ENCODE results near the gene SCN8A. TPM values are rescaled to one million over a fixed set of nuclear protein-coding genes. Genes with fewer than 3 reads are reported as not detected.
"Not testable (repeated sequence)": the region's sequence is repeated elsewhere in the genome, so short reads cannot be mapped to it uniquely, and the experiment has no call there.

SCN8A gene
- total RNA-seq, 2 experiments from 2014 or later, result 0.69 to 1.0 TPM

DNA sequence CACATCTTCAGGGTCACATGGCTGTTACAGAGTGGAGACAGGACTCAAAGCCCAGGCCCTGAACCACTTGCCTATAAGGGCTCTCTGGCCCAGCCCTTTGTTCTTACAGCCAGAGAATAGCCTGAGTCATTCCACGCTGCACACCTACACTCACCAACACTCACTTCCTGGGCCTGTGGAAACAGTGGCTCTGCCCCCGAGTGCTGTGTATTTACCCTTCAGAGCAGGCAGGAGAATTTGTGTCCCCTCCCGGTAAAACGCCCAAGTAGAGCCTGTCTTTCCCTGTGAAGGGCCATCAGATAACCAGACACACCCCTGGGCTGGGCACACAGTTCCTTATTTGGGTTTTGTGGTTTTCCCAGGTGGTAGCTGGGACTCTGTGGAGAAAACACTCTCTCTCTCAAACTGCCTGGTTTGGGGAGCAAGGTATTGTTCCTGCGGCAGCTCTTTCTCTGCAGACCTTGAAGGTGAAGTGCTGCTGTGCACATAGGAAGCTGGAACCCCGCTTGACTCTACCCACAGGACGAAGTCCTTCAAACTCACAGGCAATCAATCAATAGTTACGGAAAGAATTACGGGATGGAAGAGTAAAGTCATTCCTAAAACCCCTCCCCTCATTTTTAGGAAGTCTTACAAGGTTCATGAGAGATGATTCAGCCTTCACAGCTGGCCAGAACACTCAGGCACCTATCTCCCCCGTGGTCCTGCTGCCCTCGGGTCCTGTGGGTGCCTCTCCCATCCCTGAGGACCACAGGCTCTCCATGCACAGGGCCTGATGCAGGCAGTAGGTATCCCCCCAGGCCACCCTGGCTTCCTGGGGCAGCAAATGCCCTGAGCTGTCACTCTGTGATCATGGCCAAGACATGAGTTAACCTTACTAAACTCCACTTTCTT is 237.1 kb downstream of the SCN8A start:
- H3K27me3 Mint-ChIP-seq, result peaks cover 9% of the 10 kb centered on the region
- H3K9me3 Mint-ChIP-seq (ENCODE audit: low read depth), result no peaks in the 10 kb centered on the region
- intact Hi-C loops (cut with DNase I, micrococcal nuclease), result loop anchor here (1.0 to 10.0 kb wide), 9 partner anchors 8 to 593 kb away; partner anchors contain the start of genes ATG101 (in 1 of the 2), DAZAP2 (in 1 of the 2), GALNT6 (in 1 of the 2) and SCN8A (in 1 of the 2)
- H3K36me3 Mint-ChIP-seq (ENCODE audit: low read depth), result no peaks in the 10 kb centered on the region
- ChIA-PET POLR2A (no interaction called here), CTCF (interaction anchor here (0.6 to 1.4 kb wide), 5 partner anchors 14 to 165 kb away, joined by 3 to 6 read pairs (median 3); a partner anchor contains a TSS)
- peaks cover 40% of the 10 kb centered on the region for H3K4me1 Mint-ChIP-seq
- peak overlapping the region; percentile 1 for H3K4me3 Mint-ChIP-seq
- peak overlapping the region; percentile 91 for H3K27ac Mint-ChIP-seq
- DNase-seq, result peak; percentile 86
- peak; percentile 96 for ATAC-seq

DNA sequence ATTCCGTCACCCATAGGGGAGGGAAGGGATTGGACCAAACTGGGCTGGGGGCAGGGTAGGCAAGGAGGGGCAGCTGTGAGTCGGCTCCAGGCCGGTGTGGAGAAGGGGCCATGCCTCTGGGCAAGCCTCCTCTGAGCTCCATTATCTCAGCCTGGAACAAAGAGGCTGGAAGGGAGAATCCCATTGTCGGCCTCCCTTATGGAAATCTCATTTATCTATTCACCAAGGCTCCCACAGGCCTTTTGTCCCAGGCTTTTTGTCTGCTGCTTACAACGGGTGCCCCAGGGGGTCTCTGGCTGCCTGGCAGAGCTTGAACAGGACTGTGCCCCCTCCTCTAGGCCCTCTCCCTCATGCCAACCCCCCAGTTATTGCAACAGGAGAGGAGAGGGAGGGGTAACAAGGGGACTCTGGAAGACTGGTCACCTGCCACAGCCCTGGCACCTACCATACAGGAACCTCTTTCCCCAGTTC is 238.0 kb downstream of the SCN8A start:
- peaks cover 18% of the 10 kb centered on the region for H3K27me3 Mint-ChIP-seq
- intact Hi-C loops (cut with DNase I, micrococcal nuclease), result loop anchor here (2.0 to 10.0 kb wide), 6 partner anchors 58 to 594 kb away; partner anchors contain the start of genes ATG101 (in 1 of the 2), DAZAP2 (in 1 of the 2), GALNT6 (in 1 of the 2) and SCN8A (in 1 of the 2)
- H3K27ac Mint-ChIP-seq, result peak overlapping the region; percentile 12
- peaks cover 35% of the 10 kb centered on the region for H3K4me1 Mint-ChIP-seq
- no peaks in the 10 kb centered on the region for H3K36me3 Mint-ChIP-seq (ENCODE audit: low read depth)
- ChIA-PET POLR2A (no interaction called here), CTCF (interaction anchor here (0.6 to 1.4 kb wide), 3 partner anchors 9 to 100 kb away, joined by 3 to 5 read pairs (median 4); no protein-coding TSS in a partner anchor)
- H3K9me3 Mint-ChIP-seq (ENCODE audit: low read depth), result no peaks in the 10 kb centered on the region
- no peak overlapping the region for H3K4me3 Mint-ChIP-seq
- DNase-seq, result no peak
- ATAC-seq, result no peak

DNA sequence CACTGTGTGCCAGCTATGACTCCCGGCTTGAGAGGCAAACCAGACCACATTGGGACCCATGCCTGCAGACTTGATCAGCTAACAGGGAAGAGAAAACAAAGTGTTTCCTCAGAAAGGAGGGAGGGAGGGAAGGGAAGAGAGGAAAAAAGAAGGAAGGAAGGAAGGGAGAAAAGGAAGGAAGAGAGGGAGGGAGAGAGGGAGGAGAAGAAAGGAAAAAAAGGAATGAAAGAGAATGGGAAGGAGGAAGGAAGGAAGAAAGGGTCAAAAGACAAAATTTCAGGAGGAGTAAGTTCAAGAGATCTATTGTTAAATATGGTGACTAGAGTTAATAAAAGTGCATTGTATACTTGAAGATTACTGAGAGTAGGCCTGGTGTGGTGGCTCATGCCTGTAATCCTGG is 238.6 kb downstream of the SCN8A start:
- POLR2A ChIA-PET, result no interaction called here
- intact Hi-C loops (cut with DNase I, micrococcal nuclease), result loop anchor here (2.0 to 10.0 kb wide), 6 partner anchors 57 to 595 kb away; partner anchors contain the start of genes ATG101 (in 1 of the 2), DAZAP2 (in 1 of the 2), GALNT6 (in 1 of the 2) and SCN8A (in 1 of the 2)
- peak overlapping the region; percentile 12 for H3K27ac Mint-ChIP-seq

DNA sequence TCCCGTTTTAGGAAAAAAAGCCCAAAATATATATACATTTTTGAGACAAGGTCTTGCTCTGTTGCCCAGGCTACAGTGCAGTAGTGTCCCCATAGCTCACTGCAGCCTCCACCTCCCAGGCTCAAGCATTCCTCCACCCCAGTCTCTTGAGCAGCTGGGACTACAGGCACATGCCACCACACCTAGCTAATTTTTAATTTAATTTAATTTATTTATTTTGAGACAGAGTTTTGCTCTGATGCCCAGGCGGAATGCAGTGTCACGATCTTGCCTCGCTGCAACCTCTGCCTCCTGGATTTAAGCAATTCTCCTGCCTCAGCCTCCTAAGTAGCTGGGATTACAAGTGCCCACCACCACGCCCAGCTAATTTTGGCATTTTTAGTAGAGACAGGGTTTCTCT is 240.8 kb downstream of the SCN8A start:
- H3K36me3 Mint-ChIP-seq (ENCODE audit: low read depth); ATAC-seq; H3K9me3 Mint-ChIP-seq (ENCODE audit: low read depth); H3K27ac Mint-ChIP-seq; DNase-seq; H3K4me3 Mint-ChIP-seq; intact Hi-C loops (cut with DNase I, micrococcal nuclease): not testable (repeated sequence)
- ChIA-PET POLR2A (interaction anchor here (0.7 kb wide), 1 partner anchor 40 kb away, joined by 3 read pairs; no protein-coding TSS in a partner anchor), CTCF (interaction anchor here (0.7 to 1.6 kb wide), 5 partner anchors 8 to 433 kb away, joined by 3 to 7 read pairs (median 4); no protein-coding TSS in a partner anchor)
- Mint-ChIP-seq H3K4me1 (peaks cover 32% of the 10 kb centered on the region), H3K27me3 (peaks cover 20% of the 10 kb centered on the region)

More for the DNA sequence above, 238.6 kb downstream of the SCN8A start:
- H3K4me1 Mint-ChIP-seq, result peaks cover 35% of the 10 kb centered on the region
- ATAC-seq (no peak), DNase-seq (no peak)
- no peaks in the 10 kb centered on the region for H3K9me3 Mint-ChIP-seq (ENCODE audit: low read depth)
- CTCF ChIA-PET, result interaction anchor here (1.4 kb wide), 2 partner anchors 10 to 45 kb away, joined by 4 to 5 read pairs; no protein-coding TSS in a partner anchor
- H3K4me3 Mint-ChIP-seq, result no peak overlapping the region
- H3K27me3 Mint-ChIP-seq, result peaks cover 18% of the 10 kb centered on the region
- H3K36me3 Mint-ChIP-seq (ENCODE audit: low read depth), result no peaks in the 10 kb centered on the region

DNA sequence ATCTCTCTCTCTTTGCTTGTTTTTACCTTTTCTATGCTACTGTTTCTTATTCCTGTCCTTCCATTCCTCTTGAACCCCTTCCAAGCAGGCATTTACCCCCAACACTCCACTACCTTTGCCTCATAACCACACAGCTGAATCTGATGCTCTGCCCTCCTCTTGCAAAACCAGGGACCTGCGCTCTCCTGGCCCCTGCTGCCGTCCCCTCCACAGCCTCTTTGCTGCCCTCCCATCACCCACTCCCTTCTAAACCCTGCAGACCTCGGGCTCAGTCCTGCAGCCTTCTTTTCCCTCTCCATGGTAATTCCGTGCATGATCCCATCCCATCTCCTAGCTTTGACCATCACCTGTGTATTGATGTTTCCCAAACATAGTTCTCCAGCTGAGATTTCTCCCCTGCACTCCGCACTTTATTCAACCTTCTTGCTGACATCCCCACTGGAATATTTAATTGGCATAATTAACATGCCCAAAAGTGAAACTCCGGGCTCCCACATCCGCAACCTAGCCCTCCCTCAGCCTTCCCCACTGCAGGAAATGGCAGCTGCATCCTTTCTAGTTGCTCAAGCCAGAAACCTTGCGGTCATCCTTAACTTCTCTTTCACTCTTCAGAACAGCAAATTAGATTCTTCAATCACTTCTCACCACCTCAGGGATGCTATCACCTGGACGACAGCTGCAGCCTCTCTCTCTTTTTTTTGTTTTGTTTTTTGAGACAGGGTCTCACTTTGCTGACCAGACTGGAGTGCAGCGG is 241.5 kb downstream of the SCN8A start:
- peaks cover 25% of the 10 kb centered on the region for H3K4me1 Mint-ChIP-seq
- ChIA-PET CTCF (interaction anchor here (0.7 to 1.6 kb wide), 7 partner anchors 9 to 1887 kb away, joined by 3 to 7 read pairs (median 3); no protein-coding TSS in a partner anchor), POLR2A (interaction anchor here (0.6 kb wide), 1 partner anchor 28 kb away, joined by 3 read pairs; no protein-coding TSS in a partner anchor)
- H3K27me3 Mint-ChIP-seq, result peaks cover 20% of the 10 kb centered on the region
- no peak overlapping the region for H3K27ac Mint-ChIP-seq
- intact Hi-C loops (cut with DNase I, micrococcal nuclease), result no loop called here
- no peak for ATAC-seq
- no peaks in the 10 kb centered on the region for H3K36me3 Mint-ChIP-seq (ENCODE audit: low read depth)
- H3K9me3 Mint-ChIP-seq (ENCODE audit: low read depth), result no peaks in the 10 kb centered on the region
- H3K4me3 Mint-ChIP-seq, result no peak overlapping the region
- no peak for DNase-seq

DNA sequence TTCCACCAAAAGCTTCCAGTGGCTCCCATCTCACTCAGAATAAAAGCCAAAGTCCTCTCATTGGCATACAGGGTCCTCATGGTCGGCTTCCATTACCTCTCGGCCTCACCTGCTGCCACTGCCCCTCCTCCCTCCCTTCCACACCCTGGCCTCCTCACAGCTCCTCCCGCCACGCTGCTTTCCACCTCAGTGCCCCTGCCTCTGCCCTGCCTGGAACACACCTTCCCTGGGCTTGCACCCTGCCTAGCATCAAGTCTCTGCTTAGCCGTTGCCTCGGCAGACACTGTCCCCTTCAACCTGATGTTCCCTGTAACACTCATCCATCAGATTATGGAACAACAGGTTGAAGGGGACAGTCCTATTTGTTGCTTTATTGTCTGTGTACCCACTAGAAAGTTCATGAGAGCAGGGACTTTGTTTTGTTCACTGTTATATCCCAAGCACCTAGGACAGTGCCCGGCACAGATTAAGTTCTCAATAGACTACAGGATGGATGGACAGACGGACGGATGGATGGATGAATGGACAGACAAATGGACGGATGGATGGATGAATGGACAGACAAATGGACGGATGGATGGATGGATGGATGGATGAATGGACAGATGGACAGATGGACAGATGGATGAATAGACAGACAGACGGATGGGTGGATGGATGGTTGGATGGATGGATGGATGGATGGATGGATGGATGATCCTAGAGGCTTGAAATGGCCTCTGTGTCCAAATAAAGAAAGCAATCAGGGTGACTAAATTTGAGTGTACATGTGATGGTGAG is 242.6 kb downstream of the SCN8A start:
- ATAC-seq, result no peak
- POLR2A ChIA-PET, result no interaction called here
- H3K9me3 Mint-ChIP-seq (ENCODE audit: low read depth), result no peaks in the 10 kb centered on the region
- peaks cover 20% of the 10 kb centered on the region for H3K27me3 Mint-ChIP-seq
- peaks cover 14% of the 10 kb centered on the region for H3K4me1 Mint-ChIP-seq
- DNase-seq, result no peak
- CTCF ChIA-PET, result interaction anchor here (1.0 kb wide), 1 partner anchor 89 kb away, joined by 3 read pairs; no protein-coding TSS in a partner anchor
- no peak overlapping the region for H3K27ac Mint-ChIP-seq
- intact Hi-C loops (cut with DNase I, micrococcal nuclease), result no loop called here
- H3K36me3 Mint-ChIP-seq (ENCODE audit: low read depth), result no peaks in the 10 kb centered on the region
- no peak overlapping the region for H3K4me3 Mint-ChIP-seq

DNA sequence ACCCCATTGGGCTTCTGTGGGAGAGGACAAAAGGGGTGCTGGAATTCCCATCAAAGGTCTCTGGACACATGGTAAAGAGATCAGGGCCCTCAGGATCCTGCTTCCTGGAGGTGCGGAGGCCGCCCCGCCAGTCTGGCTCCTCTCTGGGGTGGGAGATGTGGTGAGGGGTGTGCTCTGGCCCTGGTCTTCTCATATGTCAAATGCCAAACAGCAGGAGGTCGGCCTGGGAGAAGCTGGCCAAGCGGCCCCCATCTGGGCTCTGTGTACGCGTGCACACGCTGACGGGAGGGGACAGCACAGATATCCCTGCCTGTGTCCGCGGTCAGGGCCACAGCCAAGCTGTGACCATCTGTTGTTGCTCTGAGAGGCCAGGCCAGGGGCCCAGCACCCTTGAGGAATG is 243.4 kb downstream of the SCN8A start:
- Mint-ChIP-seq H3K9me3 (ENCODE audit: low read depth) (no peaks in the 10 kb centered on the region), H3K4me1 (peaks cover 12% of the 10 kb centered on the region), H3K4me3 (no peak overlapping the region), H3K27me3 (peaks cover 20% of the 10 kb centered on the region), H3K36me3 (ENCODE audit: low read depth) (no peaks in the 10 kb centered on the region), H3K27ac (no peak overlapping the region)
- CTCF ChIA-PET, result interaction anchor here (0.7 kb wide), 1 partner anchor 186 kb away, joined by 4 read pairs; no protein-coding TSS in a partner anchor
- intact Hi-C loops (cut with DNase I, micrococcal nuclease), result no loop called here
- no peak for ATAC-seq
- POLR2A ChIA-PET, result no interaction called here
- DNase-seq, result no peak

DNA sequence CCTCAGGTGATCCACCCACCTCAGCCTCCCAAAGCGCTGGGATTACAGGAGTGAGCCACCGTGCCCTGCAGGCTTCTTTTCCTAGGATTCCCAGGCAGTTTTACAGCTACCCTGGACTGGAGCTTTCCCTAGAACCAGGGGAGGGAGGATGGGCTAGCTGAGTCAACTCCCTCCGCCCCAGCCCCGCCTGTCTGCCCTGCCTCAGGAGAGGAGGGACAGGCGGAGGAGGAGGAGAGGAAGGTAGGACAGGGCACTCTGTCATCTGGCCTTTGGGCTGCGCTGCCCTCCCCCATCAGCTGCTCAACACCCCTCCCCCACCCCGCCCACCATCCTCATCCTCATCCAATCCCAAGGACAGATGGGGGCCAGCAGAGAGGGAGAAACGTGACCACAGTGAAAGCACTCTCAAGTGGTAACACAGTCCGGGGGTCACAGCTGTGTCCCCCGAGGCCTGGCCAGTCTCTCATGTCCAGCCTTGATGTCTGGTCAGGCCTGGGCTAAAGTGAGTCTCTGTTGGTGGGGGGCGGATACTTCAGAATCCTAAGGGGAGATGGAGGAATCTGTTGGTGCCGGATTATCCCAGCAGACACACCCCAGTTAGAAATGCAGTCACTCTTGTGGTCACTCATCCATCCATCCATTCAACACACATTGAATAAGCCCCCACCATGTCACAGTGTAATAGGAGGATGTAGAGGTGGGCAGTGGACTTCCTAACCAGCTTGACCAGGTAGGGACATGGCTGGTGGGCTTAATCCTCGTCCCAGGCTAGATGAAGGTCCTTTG is 245.2 kb downstream of the SCN8A start:
- Mint-ChIP-seq H3K4me3 (no peak overlapping the region), H3K36me3 (ENCODE audit: low read depth) (no peaks in the 10 kb centered on the region), H3K9me3 (ENCODE audit: low read depth) (no peaks in the 10 kb centered on the region), H3K4me1 (peaks cover 12% of the 10 kb centered on the region), H3K27ac (no peak overlapping the region), H3K27me3 (peaks cover 20% of the 10 kb centered on the region)
- ChIA-PET CTCF (interaction anchor here (0.7 kb wide), 1 partner anchor 16 kb away, joined by 6 read pairs; no protein-coding TSS in a partner anchor), POLR2A (interaction anchor here (0.6 kb wide), 1 partner anchor 197 kb away, joined by 3 read pairs; no protein-coding TSS in a partner anchor)
- ATAC-seq, result no peak
- no peak for DNase-seq
- intact Hi-C loops (cut with DNase I, micrococcal nuclease), result no loop called here

DNA sequence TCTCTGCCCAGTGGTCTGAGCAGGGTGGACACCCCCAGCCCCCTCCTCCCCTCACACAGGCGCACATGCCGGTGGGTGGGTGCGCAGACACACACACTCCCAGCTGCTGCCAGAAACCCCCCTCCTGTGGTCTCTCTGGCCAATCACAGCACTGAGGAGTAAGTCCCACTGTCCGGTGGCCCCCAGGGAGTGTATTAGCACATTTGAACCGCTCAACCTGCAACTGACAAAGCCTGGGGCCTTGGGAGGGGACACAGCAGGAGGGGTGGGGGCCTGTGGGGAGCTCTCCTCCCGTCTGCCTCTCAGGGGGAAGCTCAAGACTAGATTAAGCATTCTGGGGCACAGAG is 245.8 kb downstream of the SCN8A start:
- Mint-ChIP-seq H3K9me3 (ENCODE audit: low read depth) (no peaks in the 10 kb centered on the region), H3K27me3 (peaks cover 20% of the 10 kb centered on the region), H3K4me1 (peaks cover 12% of the 10 kb centered on the region), H3K27ac (no peak overlapping the region), H3K36me3 (ENCODE audit: low read depth) (no peaks in the 10 kb centered on the region), H3K4me3 (no peak overlapping the region)
- CTCF ChIA-PET, result interaction anchor here (0.7 kb wide), 1 partner anchor 17 kb away, joined by 6 read pairs; no protein-coding TSS in a partner anchor
- no peak for ATAC-seq
- no peak for DNase-seq
- intact Hi-C loops (cut with DNase I, micrococcal nuclease), result no loop called here
- POLR2A ChIA-PET, result interaction anchor here (0.6 kb wide), 1 partner anchor 197 kb away, joined by 3 read pairs; no protein-coding TSS in a partner anchor

DNA sequence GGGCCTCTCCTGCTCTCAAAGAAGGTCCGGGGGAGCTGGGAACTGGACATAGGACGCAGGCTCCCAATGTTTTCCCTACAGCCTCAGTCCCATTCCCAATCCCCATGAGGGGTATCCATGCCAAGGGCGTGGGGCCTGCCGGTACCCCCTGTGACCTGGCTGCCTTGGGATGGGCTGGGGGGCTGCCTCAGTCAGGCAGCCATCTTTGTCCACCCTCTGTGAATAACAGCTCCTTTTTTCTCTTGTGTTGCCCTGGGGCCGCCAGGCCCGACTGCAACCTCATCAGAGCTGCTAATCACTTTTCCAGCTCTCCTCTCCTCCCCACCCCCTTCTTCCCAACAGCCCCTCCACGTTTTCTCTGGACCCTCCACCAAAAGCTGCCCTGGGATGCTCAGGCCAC is 246.3 kb downstream of the SCN8A start:
- intact Hi-C loops (cut with DNase I, micrococcal nuclease), result no loop called here
- H3K4me1 Mint-ChIP-seq, result peaks cover 10% of the 10 kb centered on the region
- ChIA-PET CTCF (interaction anchor here (0.7 kb wide), 1 partner anchor 17 kb away, joined by 6 read pairs; no protein-coding TSS in a partner anchor), POLR2A (no interaction called here)
- no peak overlapping the region for H3K27ac Mint-ChIP-seq
- peaks cover 18% of the 10 kb centered on the region for H3K27me3 Mint-ChIP-seq
- H3K9me3 Mint-ChIP-seq (ENCODE audit: low read depth), result no peaks in the 10 kb centered on the region
- H3K4me3 Mint-ChIP-seq, result no peak overlapping the region
- no peak for ATAC-seq
- no peak for DNase-seq
- H3K36me3 Mint-ChIP-seq (ENCODE audit: low read depth), result no peaks in the 10 kb centered on the region
